HAP-1 (cell line): ENCODE data around the gene BCL11B.

Experiments
- DNase-seq, 2 experiments: peaks; one replicate each; pipeline ENCODE4 v3.0.0-alpha.2; 2016 to 2020; ENCODE audit warnings: low spot score in 2 of 2
- H3K27me3 ChIP-seq: fragments of 250-450 bp; sonication (Bioruptor Pico); 2 replicates; pipeline ENCODE4 v1.5.1; 2020; ENCODE audit warnings: low read depth, mild to moderate bottlenecking, moderate library complexity
- H3K36me3 ChIP-seq: fragments of 250-450 bp; sonication (Bioruptor Pico); replicated peaks from 2 replicates; pipeline ENCODE4 v1.5.1; 2020; ENCODE audit warnings: mild to moderate bottlenecking
- H3K4me1 ChIP-seq: fragments of 250-450 bp; sonication (Bioruptor Pico); 2 replicates; pipeline ENCODE4 v1.5.1; 2020; ENCODE audit warnings: mild to moderate bottlenecking
- H3K4me3 ChIP-seq: fragments of 250-450 bp; sonication (Bioruptor Pico); 2 replicates; pipeline ENCODE4 v1.5.1; 2020; ENCODE audit warnings: mild to moderate bottlenecking, moderate library complexity
- H3K9me3 ChIP-seq: fragments of 250-450 bp; sonication (Bioruptor Pico); 2 replicates; pipeline ENCODE4 v1.5.1; 2020; ENCODE audit warnings: mild to moderate bottlenecking, moderate library complexity
- in situ Hi-C: fragments of 300-500 bp; cut with MboI; formaldehyde crosslinking; loops from 3 replicates; pipeline ENCODE4 v1.14.3; 2020; ENCODE audit warnings: low sequenced_read_pairs, inconsistent platforms, mixed read lengths

Gene BCL11B

GRCh38 chr14:99309220-99309766 lies 37.3 kb upstream of the BCL11B start:
- no peaks in the 10 kb centered on the region for H3K36me3 ChIP-seq
- in situ Hi-C loops: no loop called here
- no peak overlapping the region for H3K4me3 ChIP-seq
- H3K4me1 ChIP-seq: no peaks in the 10 kb centered on the region
- H3K9me3 ChIP-seq: no peaks in the 10 kb centered on the region
- no peak for DNase-seq
- H3K27me3 ChIP-seq: peaks cover 2% of the 10 kb centered on the region; the same call in 1 of the 2 replicates

DNA sequence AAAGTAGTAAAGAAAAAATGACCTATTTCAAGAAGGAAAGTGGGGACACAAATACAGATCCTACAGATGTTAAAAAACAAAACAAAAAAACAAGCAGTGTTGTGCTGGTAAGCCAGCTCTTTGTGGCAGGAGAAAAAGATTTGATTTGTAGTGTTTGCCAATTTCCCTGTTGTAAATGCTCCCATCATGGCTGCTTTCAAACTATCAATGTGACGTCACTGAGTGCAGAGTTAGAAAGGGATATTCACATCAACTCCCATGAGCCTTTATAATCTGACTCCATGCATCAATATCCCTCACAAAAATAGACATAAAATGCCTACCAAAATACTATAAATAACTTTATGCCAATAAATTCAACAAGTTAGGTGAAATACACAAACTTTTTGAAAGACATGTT lies 32.2 kb upstream of the BCL11B start:
- H3K9me3 ChIP-seq: no peaks in the 10 kb centered on the region
- no peak for DNase-seq
- no peak overlapping the region for H3K4me3 ChIP-seq
- peaks cover 4% of the 10 kb centered on the region for H3K4me1 ChIP-seq
- no peaks in the 10 kb centered on the region for H3K27me3 ChIP-seq
- in situ Hi-C loops: no loop called here
- no peaks in the 10 kb centered on the region for H3K36me3 ChIP-seq

GRCh38 chr14:99300190-99300589 lies 28.2 kb upstream of the BCL11B start:
- H3K36me3 ChIP-seq: no peaks in the 10 kb centered on the region
- no peaks in the 10 kb centered on the region for H3K27me3 ChIP-seq
- H3K4me3 ChIP-seq: no peak overlapping the region
- H3K9me3 ChIP-seq: no peaks in the 10 kb centered on the region
- in situ Hi-C loops: no loop called here
- peaks cover 4% of the 10 kb centered on the region for H3K4me1 ChIP-seq
- DNase-seq: peak in 1 of 2 experiments; percentile 64

DNA sequence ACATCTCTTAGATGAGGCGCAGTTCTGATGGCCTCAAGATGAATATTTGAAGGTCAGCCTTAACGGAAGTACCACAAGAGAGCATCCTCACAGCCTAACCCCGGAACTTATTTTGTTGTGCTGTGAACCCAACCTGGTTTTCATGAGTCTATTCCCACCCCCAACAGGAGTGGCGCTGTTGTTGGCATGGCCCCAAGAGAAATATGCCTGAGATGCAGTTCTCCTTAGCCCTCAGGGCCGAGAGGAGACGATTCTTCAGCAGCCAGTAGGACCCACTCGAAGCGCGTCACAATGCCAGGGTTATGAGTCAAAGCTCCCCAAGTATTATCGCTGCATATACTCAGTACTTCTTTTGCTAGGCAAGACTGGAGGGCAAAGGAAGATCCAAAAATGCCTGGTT lies 24.5 kb upstream of the BCL11B start:
- Histone ChIP-seq H3K9me3 (no peaks in the 10 kb centered on the region), H3K36me3 (no peaks in the 10 kb centered on the region), H3K4me1 (peaks cover 4% of the 10 kb centered on the region), H3K27me3 (no peaks in the 10 kb centered on the region), H3K4me3 (no peak overlapping the region)
- in situ Hi-C loops: no loop called here
- DNase-seq: no peak

DNA sequence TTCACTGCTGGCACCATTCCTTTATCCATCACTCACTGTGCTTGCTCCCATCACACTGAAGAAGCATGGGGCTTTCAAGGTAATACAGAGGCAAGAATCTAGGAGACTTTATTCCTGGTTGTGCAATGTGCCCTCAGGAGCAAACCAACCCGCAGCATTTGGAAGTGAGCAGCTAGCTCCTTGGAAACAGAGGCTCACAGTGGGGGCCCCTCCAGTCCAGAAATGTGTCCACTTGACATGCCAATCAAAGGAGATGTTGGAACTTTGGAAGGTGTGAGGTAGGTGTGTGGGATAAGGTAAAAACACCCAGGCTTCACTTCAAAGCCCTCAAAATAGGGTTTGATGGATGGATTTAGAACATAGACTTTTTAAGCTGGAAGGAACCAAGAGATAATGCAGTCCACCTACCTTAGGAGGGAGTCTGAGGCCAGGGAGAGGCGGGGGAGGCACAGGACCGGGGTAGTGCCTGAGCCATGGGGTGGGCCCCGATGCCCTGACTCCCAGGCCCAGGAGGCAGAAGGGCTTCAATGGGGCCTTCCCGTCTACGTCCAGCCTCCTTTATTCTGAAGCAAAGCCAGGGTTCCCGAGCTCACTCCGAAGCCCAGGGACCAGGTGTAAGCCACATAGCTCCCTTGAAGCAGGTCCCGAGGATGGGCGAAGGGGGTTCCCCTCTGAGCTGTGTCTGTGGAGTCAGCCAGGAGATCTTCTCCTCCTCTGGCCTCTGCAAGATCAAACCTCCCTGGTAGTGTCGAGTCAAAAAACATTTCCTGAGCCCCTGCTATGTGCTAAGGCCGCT lies 17.6 kb upstream of the BCL11B start:
- no peaks in the 10 kb centered on the region for H3K36me3 ChIP-seq
- H3K27me3 ChIP-seq: no peaks in the 10 kb centered on the region
- in situ Hi-C loops: no loop called here
- no peaks in the 10 kb centered on the region for H3K9me3 ChIP-seq
- no peak overlapping the region for H3K4me3 ChIP-seq
- no peaks in the 10 kb centered on the region for H3K4me1 ChIP-seq
- no peak for DNase-seq

- no peaks in the 10 kb centered on the region for H3K36me3 ChIP-seq
- no peak overlapping the region for H3K4me3 ChIP-seq
- H3K27me3 ChIP-seq: no peaks in the 10 kb centered on the region
- no peak for DNase-seq
- no peaks in the 10 kb centered on the region for H3K9me3 ChIP-seq
- no peaks in the 10 kb centered on the region for H3K4me1 ChIP-seq
- in situ Hi-C loops: no loop called here
Measured at GRCh38 chr14:99288948-99289347, 17.0 kb upstream of the BCL11B start.

DNA sequence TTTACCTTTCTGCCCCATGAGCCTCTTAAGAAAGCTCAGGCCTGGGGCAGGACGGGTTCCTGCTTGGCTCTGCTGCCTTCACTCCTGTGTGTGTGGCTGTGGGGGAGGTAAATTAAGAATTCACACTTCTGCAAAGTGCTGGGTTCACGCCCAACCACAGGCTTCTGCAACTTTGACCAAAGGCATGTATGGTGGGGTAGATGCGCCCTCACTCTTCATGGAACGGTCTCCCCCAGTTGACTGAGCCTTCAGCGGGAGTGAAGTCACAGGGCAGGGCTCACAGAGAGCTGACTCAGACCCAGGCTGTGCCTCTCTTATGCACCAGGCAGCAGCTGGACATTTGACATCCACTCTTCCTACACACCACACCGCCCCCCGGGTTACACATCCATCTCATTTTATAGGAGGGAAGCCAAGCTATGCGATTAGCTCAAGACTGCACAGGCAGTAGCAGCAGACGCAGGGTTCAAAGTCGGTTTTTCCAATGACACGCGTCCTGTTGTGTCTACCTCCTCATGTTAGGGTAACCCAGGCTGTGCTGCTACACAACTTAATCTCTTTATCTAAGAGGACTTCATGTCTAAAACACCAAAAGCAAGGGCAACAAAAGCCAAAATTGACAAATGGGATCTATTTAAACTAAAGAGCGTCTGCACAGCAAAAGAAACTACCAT lies 15.4 kb upstream of the BCL11B start:
- Histone ChIP-seq H3K27me3 (no peaks in the 10 kb centered on the region), H3K9me3 (no peaks in the 10 kb centered on the region), H3K4me3 (no peak overlapping the region), H3K4me1 (no peaks in the 10 kb centered on the region), H3K36me3 (no peaks in the 10 kb centered on the region)
- in situ Hi-C loops: no loop called here
- DNase-seq: no peak

DNA sequence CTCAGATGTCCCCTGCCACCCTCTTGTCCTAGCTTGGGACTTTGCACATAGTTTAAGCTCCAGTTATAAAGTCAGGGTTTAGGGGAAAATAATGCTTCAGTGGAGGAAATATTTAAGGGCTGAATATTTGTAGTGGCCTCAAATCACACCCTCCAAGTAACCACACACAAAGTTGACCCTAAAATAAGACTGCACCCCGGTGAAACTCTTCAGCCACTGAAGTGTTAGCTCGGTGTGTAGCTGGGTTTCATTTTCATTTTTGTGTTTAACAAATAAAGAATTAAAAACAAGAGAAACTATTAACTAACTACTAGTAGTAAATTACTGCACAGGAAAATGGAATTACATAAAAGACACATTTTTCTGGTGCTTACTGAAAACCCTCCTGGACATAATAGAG lies 14.8 kb upstream of the BCL11B start:
- no peaks in the 10 kb centered on the region for H3K27me3 ChIP-seq
- in situ Hi-C loops: no loop called here

GRCh38 chr14:99284254-99285004 lies 12.4 kb upstream of the BCL11B start:
- Histone ChIP-seq H3K27me3 (peaks cover 6% of the 10 kb centered on the region; the same call in 1 of the 2 replicates), H3K4me1 (no peaks in the 10 kb centered on the region), H3K9me3 (no peaks in the 10 kb centered on the region), H3K36me3 (no peaks in the 10 kb centered on the region), H3K4me3 (no peak overlapping the region)
- no peak for DNase-seq
- in situ Hi-C loops: no loop called here

More for the DNA sequence above, 14.8 kb upstream of the BCL11B start:
- no peaks in the 10 kb centered on the region for H3K9me3 ChIP-seq
- no peaks in the 10 kb centered on the region for H3K36me3 ChIP-seq
- H3K4me3 ChIP-seq: no peak overlapping the region
- no peak for DNase-seq
- H3K4me1 ChIP-seq: no peaks in the 10 kb centered on the region

GRCh38 chr14:99282261-99283050 lies 10.5 kb upstream of the BCL11B start:
- DNase-seq: no peak
- Histone ChIP-seq H3K4me3 (no peak overlapping the region), H3K9me3 (no peaks in the 10 kb centered on the region), H3K27me3 (peaks cover 20% of the 10 kb centered on the region), H3K4me1 (no peaks in the 10 kb centered on the region), H3K36me3 (no peaks in the 10 kb centered on the region)
- in situ Hi-C loops: no loop called here

GRCh38 chr14:99281396-99281795 lies 9.4 kb upstream of the BCL11B start:
- H3K4me1 ChIP-seq: no peaks in the 10 kb centered on the region
- in situ Hi-C loops: no loop called here
- no peaks in the 10 kb centered on the region for H3K9me3 ChIP-seq
- H3K27me3 ChIP-seq: peaks cover 29% of the 10 kb centered on the region
- H3K4me3 ChIP-seq: no peak overlapping the region
- no peak for DNase-seq
- no peaks in the 10 kb centered on the region for H3K36me3 ChIP-seq

GRCh38 chr14:99280852-99281251 lies 8.9 kb upstream of the BCL11B start:
- Histone ChIP-seq H3K4me1 (no peaks in the 10 kb centered on the region), H3K36me3 (no peaks in the 10 kb centered on the region), H3K27me3 (peaks cover 33% of the 10 kb centered on the region), H3K4me3 (no peak overlapping the region), H3K9me3 (no peaks in the 10 kb centered on the region)
- DNase-seq: no peak
- in situ Hi-C loops: no loop called here

- Histone ChIP-seq H3K27me3 (peaks cover 33% of the 10 kb centered on the region), H3K4me1 (no peaks in the 10 kb centered on the region), H3K9me3 (no peaks in the 10 kb centered on the region), H3K4me3 (no peak overlapping the region), H3K36me3 (no peaks in the 10 kb centered on the region)
- no peak for DNase-seq
- in situ Hi-C loops: no loop called here
Measured at GRCh38 chr14:99280066-99280731, 8.2 kb upstream of the BCL11B start.
